Panc1 (cell line): ENCODE measurements around the gene TMEM156. TPM values are rescaled to one million over a fixed set of nuclear protein-coding genes. Genes with fewer than 3 reads are reported as not detected.
A peak's percentile ranks its signal among the peaks of the same experiment; 100 is the strongest.

Experiments used
- ATAC-seq: fragments of 200-7000 bp; cut with Tn5 transposase; 2 replicates; pipeline ENCODE4 v1.9.1; 2020; ENCODE audit warnings: mild to moderate bottlenecking, moderate library complexity
- BruUV-seq: library from RNA; stranded (reverse); fragments of 400-500 nt; replicated peaks from 2 replicates; lab custom pipeline; 2021; lab: Mats Ljungman, UMichigan
- CTCF ChIA-PET: fragments of 300-600 bp; sonication (Branson Sonifier 250); formaldehyde crosslinking; loops from one replicate; lab custom pipeline; 2022; ENCODE audit warnings: antibody characterized with exemption; lab: Charles Lee
- POLR2A ChIA-PET: fragments of 300-600 bp; sonication (Branson Sonifier 250); formaldehyde crosslinking; loops from one replicate; lab custom pipeline; 2022; ENCODE audit warnings: antibody characterized with exemption; lab: Charles Lee
- DNase-seq: peaks from one replicate; pipeline ENCODE4 v3.0.0-alpha.2; 2010; ENCODE audit warnings: low read depth, low spot score
- H3K27ac ChIP-seq: 2 replicates; pipeline ENCODE4 v1.5.1; 2011; ENCODE audit warnings: mild to moderate bottlenecking, low read length, inconsistent platforms
- H3K27me3 ChIP-seq: fragments of 200-500 bp; sonication (Bioruptor generic); 2 replicates; pipeline ENCODE4 v1.6.0; 2014; ENCODE audit warnings: low read length, inconsistent platforms; ENCODE audit not compliant: control insufficient read depth, insufficient read depth
- H3K36me3 ChIP-seq: fragments of 200-500 bp; sonication (Bioruptor generic); 2 replicates; pipeline ENCODE4 v1.5.1; 2014; ENCODE audit warnings: inconsistent platforms, mild to moderate bottlenecking, low read length, moderate library complexity; ENCODE audit not compliant: control insufficient read depth, insufficient read depth
- H3K4me1 ChIP-seq: 2 replicates; pipeline ENCODE4 v1.5.1; 2011; ENCODE audit warnings: inconsistent platforms, mild to moderate bottlenecking, low read length, moderate library complexity; ENCODE audit not compliant: control insufficient read depth, insufficient read depth
- H3K4me3 ChIP-seq, 2 experiments: 2 replicates each; pipeline ENCODE4 v1.5.1; 2011 to 2012; ENCODE audit warnings: low read depth in 2 of 2, low read length in 2 of 2, mild to moderate bottlenecking in 2 of 2, inconsistent platforms in 1 of 2, moderate library complexity in 1 of 2
- H3K9me3 ChIP-seq: fragments of 200-500 bp; sonication (Bioruptor generic); 2 replicates; pipeline ENCODE4 v1.5.1; 2014; ENCODE audit warnings: low read depth, mild to moderate bottlenecking, inconsistent platforms, low read length, moderate library complexity; ENCODE audit not compliant: control insufficient read depth, insufficient read depth
- CTCF ChIP-seq: fragments of 450-650 bp; IDR thresholded peaks from 2 replicates; pipeline ENCODE4 v1.5.1; 2017; ENCODE audit warnings: mild to moderate bottlenecking
- POLR2AphosphoS5 ChIP-seq: IDR thresholded peaks from 2 replicates; pipeline ENCODE4 v1.6.1; 2012; ENCODE audit warnings: mild to moderate bottlenecking, low read depth, low read length, moderate library complexity
- REST ChIP-seq, 2 experiments: IDR thresholded peaks; 2 replicates each; pipeline ENCODE4 v1.6.1; 2011 to 2012; ENCODE audit warnings: low read depth in 2 of 2, control low read depth in 1 of 2, low read length in 1 of 2, mild to moderate bottlenecking in 1 of 2, moderate library complexity in 1 of 2; ENCODE audit not compliant: insufficient read depth in 1 of 2
- SIN3A ChIP-seq: IDR thresholded peaks from 2 replicates; pipeline ENCODE4 v1.6.1; 2012; ENCODE audit warnings: low read depth, mild to moderate bottlenecking, low read length, moderate library complexity, borderline replicate concordance; ENCODE audit not compliant: insufficient read depth
- TCF7L2 ChIP-seq: IDR thresholded peaks from 2 replicates; pipeline ENCODE4 v1.6.1; 2011; ENCODE audit warnings: mild to moderate bottlenecking, low read depth, low read length, inconsistent platforms
- in situ Hi-C: cut with HindIII; loops from 2 replicates; pipeline ENCODE4 v1.10.0; 2016; ENCODE audit warnings: low sequenced_read_pairs, low pct_unique_long_range_greater_than_20kb
- intact Hi-C: fragments of 100-400 bp; cut with micrococcal nuclease; formaldehyde crosslinking; loops from one replicate; pipeline ENCODE4 v1.10.0; 2022; ENCODE audit not compliant: unreplicated experiment
- total RNA-seq: library from RNA; stranded (reverse); gene quantifications from one replicate; pipeline ENCODE4 v1.2.1, GENCODE V29; 2021; ENCODE audit not compliant: unreplicated experiment

TMEM156 gene
- total RNA-seq, 1 experiment from 2014 or later = 5.8 TPM

- in situ Hi-C loops (no loop called here), intact Hi-C loops (no loop called here)
- ATAC-seq = peak; percentile 13; the same call in 1 of the 2 replicates
- BruUV-seq = TSS peak; percentile 98
- no peak for TF ChIP-seq CTCF
- TF ChIP-seq REST (IDR thresholded peaks at IDR 0.05; ENCODE audit: insufficient read depth in 1 of 2, low read depth in 2 of 2, low read length in 1 of 2) = no peak
- no peak; the same call in 1 of the 2 replicates for TF ChIP-seq POLR2AphosphoS5
- TF ChIP-seq TCF7L2 = no peak
- TF ChIP-seq SIN3A = no peak
- CTCF ChIA-PET = interaction anchor here (0.6 kb wide), 1 partner anchor 376 kb away, joined by 6 read pairs; no protein-coding TSS in a partner anchor
- POLR2A ChIA-PET = interaction anchor here (0.5 to 1.4 kb wide), 2 partner anchors 14 to 29 kb away, joined by 5 to 10 read pairs; no protein-coding TSS in a partner anchor
- DNase-seq = no peak
- no peaks in the 10 kb centered on the region for H3K9me3 ChIP-seq
- peak overlapping the region; percentile 53 to 80 for H3K4me3 ChIP-seq
- H3K27me3 ChIP-seq = no peaks in the 10 kb centered on the region
- H3K36me3 ChIP-seq = no peaks in the 10 kb centered on the region
- H3K4me1 ChIP-seq = peaks cover 46% of the 10 kb centered on the region
- H3K27ac ChIP-seq = peak overlapping the region; percentile 99
These were observed 11.7 kb upstream of the TMEM156 start for GRCh38 chr4:39043861-39044363.

- peak; percentile 79 for TF ChIP-seq TCF7L2
- TF ChIP-seq SIN3A = no peak
- no peaks in the 10 kb centered on the region for H3K9me3 ChIP-seq
- H3K4me3 ChIP-seq = peak overlapping the region; percentile 53 to 80; a peak in 3 of 4 replicates
- no TSS peak for BruUV-seq
- no peaks in the 10 kb centered on the region for H3K36me3 ChIP-seq
- DNase-seq (no peak), ATAC-seq (no peak; the same call in 1 of the 2 replicates)
- intact Hi-C loops = no loop called here
- CTCF ChIA-PET = interaction anchor here (0.6 kb wide), 1 partner anchor 377 kb away, joined by 6 read pairs; no protein-coding TSS in a partner anchor
- H3K4me1 ChIP-seq = peaks cover 50% of the 10 kb centered on the region
- H3K27me3 ChIP-seq = no peaks in the 10 kb centered on the region
- POLR2A ChIA-PET = interaction anchor here (1.4 kb wide), 1 partner anchor 13 kb away, joined by 5 read pairs; no protein-coding TSS in a partner anchor
- H3K27ac ChIP-seq = peak overlapping the region; percentile 99
- in situ Hi-C loops = no loop called here
These were observed 11.1 kb upstream of the TMEM156 start for GRCh38 chr4:39043058-39043860.
